Muscle layer of colon (tissue), 2 donors: ENCODE data around the gene METTL27.

Source experiments
- H3K27ac ChIP-seq: one replicate; pipeline ENCODE4 v1.7.0; 2013; ENCODE audit warnings: low read depth, mild to moderate bottlenecking, low read length, moderate library complexity
- H3K27me3 ChIP-seq, 2 donors: one replicate each; pipeline ENCODE4 v1.7.0; 2013; ENCODE audit warnings: low read length in 2 of 2, mild to moderate bottlenecking in 2 of 2; ENCODE audit not compliant: insufficient read depth in 2 of 2, control insufficient read depth in 1 of 2
- H3K36me3 ChIP-seq: one replicate; pipeline ENCODE4 v1.7.0; 2013; ENCODE audit warnings: mild to moderate bottlenecking, low read length; ENCODE audit not compliant: insufficient read depth
- H3K4me1 ChIP-seq: one replicate; pipeline ENCODE4 v1.7.0; 2013; ENCODE audit warnings: mild to moderate bottlenecking, low read length; ENCODE audit not compliant: insufficient read depth
- H3K4me3 ChIP-seq, 2 donors: one replicate each; pipeline ENCODE4 v1.7.0; 2013; ENCODE audit warnings: low read length in 2 of 2, low read depth in 1 of 2, mild to moderate bottlenecking in 1 of 2, moderate library complexity in 1 of 2
- H3K9ac ChIP-seq: one replicate; pipeline ENCODE4 v1.7.0; 2013; ENCODE audit warnings: low read length
- H3K9me3 ChIP-seq: one replicate; pipeline ENCODE4 v1.7.0; 2013; ENCODE audit warnings: mild to moderate bottlenecking, low read length
- donor health status: abdominal sarcoma.
- donor health status: Adenocarcinoma of cecum.

METTL27 gene

GRCh38 chr7:73831834-73832651 lies 10.3 kb downstream of the METTL27 start:
- H3K9me3 ChIP-seq = no peaks in the 10 kb centered on the region
- H3K4me3 ChIP-seq = no peak overlapping the region
- peaks cover 7% of the 10 kb centered on the region for H3K4me1 ChIP-seq
- H3K36me3 ChIP-seq = no peaks in the 10 kb centered on the region
- H3K27me3 ChIP-seq = peaks cover 6 to 9% of the 10 kb centered on the region in 2 donors
- H3K9ac ChIP-seq = no peak overlapping the region
- H3K27ac ChIP-seq = no peak overlapping the region

GRCh38 chr7:73831584-73831833 lies 10.8 kb downstream of the METTL27 start:
- Histone ChIP-seq H3K27me3 (peaks cover 6 to 9% of the 10 kb centered on the region in 2 donors), H3K9me3 (no peaks in the 10 kb centered on the region), H3K36me3 (no peaks in the 10 kb centered on the region), H3K9ac (no peak overlapping the region), H3K27ac (no peak overlapping the region), H3K4me3 (no peak overlapping the region), H3K4me1 (peaks cover 8% of the 10 kb centered on the region)

- H3K27ac ChIP-seq = no peak within 1 kb of the TSS
- no peaks in the 10 kb centered on the region for H3K9me3 ChIP-seq
- H3K36me3 ChIP-seq = no peaks in the 10 kb centered on the region
- H3K27me3 ChIP-seq = peaks cover 6 to 9% of the 10 kb centered on the region in 2 donors
- no peak within 1 kb of the TSS for H3K4me3 ChIP-seq
- H3K9ac ChIP-seq = no peak within 1 kb of the TSS
- H3K4me1 ChIP-seq = peaks cover 8% of the 10 kb centered on the region
Observed at GRCh38 chr7:73830681-73831583, 11.4 kb downstream of the METTL27 start, which contains the start of gene CLDN4. Gene CLDN4, plus strand, starts transcription at chr7:73830996. Its CDS starts 206 bp downstream, at chr7:73831202.

GRCh38 chr7:73829921-73830680 lies 12.2 kb downstream of the METTL27 start:
- Histone ChIP-seq H3K36me3 (no peaks in the 10 kb centered on the region), H3K4me3 (no peak overlapping the region), H3K9ac (no peak overlapping the region), H3K9me3 (no peaks in the 10 kb centered on the region), H3K27ac (no peak overlapping the region), H3K4me1 (peaks cover 8% of the 10 kb centered on the region), H3K27me3 (peaks cover 6 to 9% of the 10 kb centered on the region in 2 donors)

- H3K9me3 ChIP-seq = no peaks in the 10 kb centered on the region
- no peaks in the 10 kb centered on the region for H3K36me3 ChIP-seq
- H3K9ac ChIP-seq = no peak overlapping the region
- H3K4me3 ChIP-seq = no peak overlapping the region
- peaks cover 8% of the 10 kb centered on the region for H3K4me1 ChIP-seq
- no peak overlapping the region for H3K27ac ChIP-seq
- peaks cover 6 to 9% of the 10 kb centered on the region in 2 donors for H3K27me3 ChIP-seq
Observed at GRCh38 chr7:73829505-73829904, 12.8 kb downstream of the METTL27 start.

GRCh38 chr7:73828972-73829371 lies 13.3 kb downstream of the METTL27 start:
- no peak overlapping the region for H3K9ac ChIP-seq
- no peaks in the 10 kb centered on the region for H3K9me3 ChIP-seq

GRCh38 chr7:73828107-73828803 lies 14.1 kb downstream of the METTL27 start:
- H3K9ac ChIP-seq = no peak overlapping the region
- H3K4me1 ChIP-seq = peaks cover 8% of the 10 kb centered on the region
- H3K9me3 ChIP-seq = no peaks in the 10 kb centered on the region
- no peak overlapping the region for H3K27ac ChIP-seq
- peaks cover 6 to 9% of the 10 kb centered on the region in 2 donors for H3K27me3 ChIP-seq
- no peak overlapping the region for H3K4me3 ChIP-seq
- H3K36me3 ChIP-seq = no peaks in the 10 kb centered on the region

More at GRCh38 chr7:73828972-73829371, 13.3 kb downstream of the METTL27 start:
- no peak overlapping the region for H3K4me3 ChIP-seq
- peaks cover 6 to 9% of the 10 kb centered on the region in 2 donors for H3K27me3 ChIP-seq
- no peaks in the 10 kb centered on the region for H3K36me3 ChIP-seq
- H3K27ac ChIP-seq = no peak overlapping the region
- H3K4me1 ChIP-seq = peaks cover 8% of the 10 kb centered on the region

- Histone ChIP-seq H3K27ac (no peak overlapping the region), H3K36me3 (no peaks in the 10 kb centered on the region), H3K9ac (no peak overlapping the region), H3K27me3 (peaks cover 6 to 9% of the 10 kb centered on the region in 2 donors), H3K4me1 (peaks cover 8% of the 10 kb centered on the region), H3K9me3 (no peaks in the 10 kb centered on the region), H3K4me3 (no peak overlapping the region)
Observed at GRCh38 chr7:73827567-73828106, 14.7 kb downstream of the METTL27 start.

GRCh38 chr7:73824986-73825385 lies 17.3 kb downstream of the METTL27 start:
- no peak overlapping the region for H3K27ac ChIP-seq
- no peaks in the 10 kb centered on the region for H3K9me3 ChIP-seq
- H3K36me3 ChIP-seq = no peaks in the 10 kb centered on the region
- H3K9ac ChIP-seq = no peak overlapping the region
- peaks cover 8% of the 10 kb centered on the region for H3K4me1 ChIP-seq
- H3K27me3 ChIP-seq = no peaks in the 10 kb centered on the region
- no peak overlapping the region for H3K4me3 ChIP-seq

- Histone ChIP-seq H3K9ac (no peak overlapping the region), H3K4me3 (no peak overlapping the region), H3K27me3 (no peaks in the 10 kb centered on the region), H3K4me1 (peaks cover 8% of the 10 kb centered on the region), H3K27ac (no peak overlapping the region), H3K36me3 (no peaks in the 10 kb centered on the region), H3K9me3 (no peaks in the 10 kb centered on the region)
Observed at GRCh38 chr7:73823873-73824592, 18.3 kb downstream of the METTL27 start.
